ENCODE measurements around the gene LRMDA. TPM values are rescaled to one million over a fixed set of nuclear protein-coding genes. Genes with fewer than 3 reads are reported as not detected.

Gene LRMDA
- total RNA-seq, 4 donors from 2014 or later = 1.5 to 15.7 (median 4.6) TPM

DNA sequence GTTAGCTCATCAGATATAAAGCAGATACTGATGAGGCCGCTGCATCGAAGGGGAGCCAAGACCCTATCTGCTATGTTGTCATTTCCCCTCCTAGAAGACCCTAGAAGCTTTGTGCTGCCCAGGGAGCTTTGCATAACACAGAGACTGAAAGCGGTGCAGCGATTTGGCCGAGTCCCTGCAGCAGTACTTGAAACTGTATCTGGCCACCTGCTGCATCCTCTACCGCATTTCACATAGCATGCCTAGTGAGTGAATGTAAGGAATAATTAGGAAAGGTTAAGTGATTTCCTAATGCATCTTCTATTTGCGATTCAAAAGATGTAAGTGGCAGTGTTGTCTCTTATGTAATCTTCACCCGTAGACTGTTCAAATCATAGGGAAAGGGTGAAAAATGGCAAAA lies 106.7 kb downstream of the LRMDA start:
- H3K9me3 ChIP-seq = no peaks in the 10 kb centered on the region
- H3K36me3 ChIP-seq = no peaks in the 10 kb centered on the region
- no peak for DNase-seq
- no peak overlapping the region for H3K27ac ChIP-seq
- H3K4me1 ChIP-seq = peaks cover 0 to 5% of the 10 kb centered on the region in 2 donors
- H3K27me3 ChIP-seq = no peaks in the 10 kb centered on the region
- H3K4me3 ChIP-seq = no peak overlapping the region
- no peak for TF ChIP-seq POLR2A (IDR thresholded peaks at IDR 0.05)
- TF ChIP-seq, protein P1, sequence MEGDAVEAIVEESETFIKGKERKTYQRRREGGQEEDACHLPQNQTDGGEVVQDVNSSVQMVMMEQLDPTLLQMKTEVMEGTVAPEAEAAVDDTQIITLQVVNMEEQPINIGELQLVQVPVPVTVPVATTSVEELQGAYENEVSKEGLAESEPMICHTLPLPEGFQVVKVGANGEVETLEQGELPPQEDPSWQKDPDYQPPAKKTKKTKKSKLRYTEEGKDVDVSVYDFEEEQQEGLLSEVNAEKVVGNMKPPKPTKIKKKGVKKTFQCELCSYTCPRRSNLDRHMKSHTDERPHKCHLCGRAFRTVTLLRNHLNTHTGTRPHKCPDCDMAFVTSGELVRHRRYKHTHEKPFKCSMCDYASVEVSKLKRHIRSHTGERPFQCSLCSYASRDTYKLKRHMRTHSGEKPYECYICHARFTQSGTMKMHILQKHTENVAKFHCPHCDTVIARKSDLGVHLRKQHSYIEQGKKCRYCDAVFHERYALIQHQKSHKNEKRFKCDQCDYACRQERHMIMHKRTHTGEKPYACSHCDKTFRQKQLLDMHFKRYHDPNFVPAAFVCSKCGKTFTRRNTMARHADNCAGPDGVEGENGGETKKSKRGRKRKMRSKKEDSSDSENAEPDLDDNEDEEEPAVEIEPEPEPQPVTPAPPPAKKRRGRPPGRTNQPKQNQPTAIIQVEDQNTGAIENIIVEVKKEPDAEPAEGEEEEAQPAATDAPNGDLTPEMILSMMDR (IDR thresholded peaks at IDR 0.05) = no peak
- intact Hi-C loops (cut with DNase I; ENCODE audit: low total_unique reads) = no loop called here

DNA sequence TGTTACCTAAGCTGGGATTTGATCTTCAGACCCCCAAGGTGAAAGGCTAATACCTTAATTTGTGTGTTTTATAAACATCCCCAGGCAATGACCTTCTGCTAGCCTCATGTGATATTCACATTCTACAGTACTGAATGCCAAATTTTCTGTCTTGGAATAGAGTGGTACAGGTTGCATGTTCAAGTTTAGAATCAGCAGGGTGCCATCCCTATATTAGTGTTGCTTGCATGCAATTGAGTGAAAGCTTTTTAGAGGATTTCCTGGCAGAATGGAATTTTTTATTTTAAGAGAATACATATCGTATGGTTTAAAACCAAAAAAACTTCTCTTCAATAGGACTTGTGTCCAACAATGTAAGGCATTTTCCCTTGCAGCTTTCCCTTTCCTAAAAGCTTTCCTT lies 107.3 kb downstream of the LRMDA start:
- no peaks in the 10 kb centered on the region for H3K36me3 ChIP-seq
- peaks cover 0 to 8% of the 10 kb centered on the region in 2 donors for H3K4me1 ChIP-seq
- no peak overlapping the region for H3K27ac ChIP-seq
- intact Hi-C loops (cut with DNase I; ENCODE audit: low total_unique reads) = no loop called here
- no peaks in the 10 kb centered on the region for H3K27me3 ChIP-seq
- DNase-seq = no peak
- TF ChIP-seq, protein P1 (IDR thresholded peaks at IDR 0.05) = no peak
- no peak for TF ChIP-seq POLR2A (IDR thresholded peaks at IDR 0.05)
- H3K4me3 ChIP-seq = no peak overlapping the region
- no peaks in the 10 kb centered on the region for H3K9me3 ChIP-seq

DNA sequence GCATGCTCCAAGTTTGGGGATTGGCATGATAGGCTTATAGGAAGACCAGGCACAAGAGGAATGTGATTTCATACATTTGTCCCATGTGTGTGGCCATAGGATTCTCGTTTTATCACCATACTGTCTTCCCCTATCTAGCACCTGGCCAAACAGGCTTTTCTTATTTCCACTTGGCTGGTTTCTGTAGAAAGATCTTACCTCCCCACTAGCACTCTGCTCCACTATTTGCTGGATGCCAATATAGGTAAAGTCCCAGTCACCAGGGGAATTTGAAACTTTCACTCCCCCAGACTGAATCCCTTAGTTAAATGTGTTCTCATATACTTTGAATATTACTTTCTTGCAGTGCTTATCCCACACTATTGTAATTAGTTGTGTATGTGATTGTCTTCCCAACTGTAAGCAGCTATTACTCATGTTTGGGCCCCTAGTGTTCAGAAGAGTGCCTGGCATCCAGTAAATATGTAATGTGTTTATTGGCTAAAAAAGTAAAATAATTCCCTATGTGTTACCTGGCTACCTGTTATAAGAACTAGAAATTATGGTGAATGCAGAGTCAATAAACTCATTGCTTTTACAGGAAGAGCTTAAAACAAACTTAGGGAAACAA lies 109.0 kb downstream of the LRMDA start:
- Histone ChIP-seq H3K4me3 (no peak overlapping the region), H3K4me1 (peaks cover 0 to 9% of the 10 kb centered on the region in 2 donors), H3K36me3 (no peaks in the 10 kb centered on the region), H3K27ac (peak overlapping the region; percentile 18 to 21), H3K9me3 (no peaks in the 10 kb centered on the region), H3K27me3 (no peaks in the 10 kb centered on the region)
- intact Hi-C loops (cut with DNase I; ENCODE audit: low total_unique reads) = no loop called here
- TF ChIP-seq POLR2A (IDR thresholded peaks at IDR 0.05) = no peak
- TF ChIP-seq, protein P1 (IDR thresholded peaks at IDR 0.05) = no peak
- DNase-seq = no peak

DNA sequence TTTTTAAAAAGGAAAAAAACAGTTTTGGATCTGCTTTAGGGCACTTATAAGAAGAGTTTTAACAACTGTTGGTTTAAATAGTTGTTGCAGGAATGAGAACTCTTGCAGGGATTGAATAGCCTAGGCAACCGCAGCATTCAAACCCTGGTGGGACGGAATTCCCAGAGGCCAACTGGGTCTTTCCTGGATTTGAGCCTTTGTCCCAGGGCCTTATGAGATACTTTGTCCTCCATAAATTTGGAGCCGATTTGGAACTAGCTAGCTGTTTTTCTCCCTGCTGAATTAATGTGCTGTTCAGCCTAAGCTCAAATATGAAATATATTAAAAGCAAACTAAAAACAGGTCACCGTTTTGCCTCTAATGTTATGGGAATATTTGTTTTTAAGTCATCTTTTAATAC lies 109.6 kb downstream of the LRMDA start:
- H3K4me3 ChIP-seq = no peak overlapping the region
- TF ChIP-seq POLR2A (IDR thresholded peaks at IDR 0.05) = no peak
- TF ChIP-seq, protein P1 (IDR thresholded peaks at IDR 0.05) = no peak
- H3K9me3 ChIP-seq = no peaks in the 10 kb centered on the region
- intact Hi-C loops (cut with DNase I; ENCODE audit: low total_unique reads) = no loop called here
- no peak for DNase-seq
- no peaks in the 10 kb centered on the region for H3K36me3 ChIP-seq
- peak overlapping the region; percentile 18 to 21 for H3K27ac ChIP-seq
- H3K4me1 ChIP-seq = peaks cover 0 to 9% of the 10 kb centered on the region in 2 donors
- H3K27me3 ChIP-seq = no peaks in the 10 kb centered on the region

DNA sequence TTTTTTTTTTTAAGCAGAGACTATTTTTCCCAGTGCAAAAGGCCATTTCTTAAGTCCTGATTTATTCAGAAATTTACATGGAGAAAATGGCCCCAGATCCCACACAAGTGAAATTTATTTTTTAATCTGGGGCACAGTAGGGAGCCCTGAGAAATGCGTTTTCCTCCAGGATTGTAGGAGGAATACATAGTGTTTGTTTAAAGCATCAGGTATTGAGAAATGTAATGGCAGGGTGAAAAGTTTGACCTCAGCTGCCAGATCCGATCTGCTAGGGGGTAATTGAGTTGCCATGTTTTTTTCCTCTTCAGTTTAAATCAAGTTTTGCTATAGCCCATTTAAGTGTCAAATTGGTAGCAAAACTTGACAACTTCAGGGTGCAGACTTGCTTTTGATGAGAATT lies 110.0 kb downstream of the LRMDA start:
- no peak for DNase-seq
- Histone ChIP-seq H3K9me3 (no peaks in the 10 kb centered on the region), H3K4me1 (peaks cover 0 to 9% of the 10 kb centered on the region in 2 donors), H3K27me3 (no peaks in the 10 kb centered on the region), H3K36me3 (no peaks in the 10 kb centered on the region), H3K4me3 (no peak overlapping the region), H3K27ac (peak overlapping the region; percentile 18 to 64)
- TF ChIP-seq, protein P1 (IDR thresholded peaks at IDR 0.05) = no peak
- TF ChIP-seq POLR2A (IDR thresholded peaks at IDR 0.05) = no peak
- intact Hi-C loops (cut with DNase I; ENCODE audit: low total_unique reads) = no loop called here
